ENCODE results near the gene CSTF3. TPM values are rescaled to one million over a fixed set of nuclear protein-coding genes. Genes with fewer than 3 reads are reported as not detected.

Gene CSTF3
- total RNA-seq, 1 donor from 2014 or later = 17.9 TPM

DNA sequence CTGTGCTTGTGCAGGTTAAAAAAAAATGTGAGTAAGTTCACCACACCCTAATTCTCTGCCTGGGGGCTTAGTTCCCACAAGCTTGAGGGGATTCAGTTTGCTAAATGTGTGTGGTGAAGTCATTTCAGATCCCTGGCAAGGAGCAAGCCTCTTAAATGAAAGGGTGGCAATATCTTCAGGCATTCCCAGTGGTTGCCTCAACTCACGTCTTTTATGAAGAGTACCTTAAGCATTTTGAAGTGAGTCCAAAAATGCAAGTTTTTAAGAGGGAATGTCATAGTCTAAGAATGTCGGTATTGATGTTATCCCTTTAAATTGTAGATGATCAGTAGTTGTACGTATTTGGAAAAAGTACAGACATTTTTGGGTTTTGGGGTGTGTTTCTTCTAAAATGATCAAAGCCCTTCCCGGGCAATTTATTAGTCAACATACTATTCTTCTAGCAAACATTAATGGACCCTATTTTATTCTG is 117.0 kb downstream of the CSTF3 start:
- no peak for DNase-seq

DNA sequence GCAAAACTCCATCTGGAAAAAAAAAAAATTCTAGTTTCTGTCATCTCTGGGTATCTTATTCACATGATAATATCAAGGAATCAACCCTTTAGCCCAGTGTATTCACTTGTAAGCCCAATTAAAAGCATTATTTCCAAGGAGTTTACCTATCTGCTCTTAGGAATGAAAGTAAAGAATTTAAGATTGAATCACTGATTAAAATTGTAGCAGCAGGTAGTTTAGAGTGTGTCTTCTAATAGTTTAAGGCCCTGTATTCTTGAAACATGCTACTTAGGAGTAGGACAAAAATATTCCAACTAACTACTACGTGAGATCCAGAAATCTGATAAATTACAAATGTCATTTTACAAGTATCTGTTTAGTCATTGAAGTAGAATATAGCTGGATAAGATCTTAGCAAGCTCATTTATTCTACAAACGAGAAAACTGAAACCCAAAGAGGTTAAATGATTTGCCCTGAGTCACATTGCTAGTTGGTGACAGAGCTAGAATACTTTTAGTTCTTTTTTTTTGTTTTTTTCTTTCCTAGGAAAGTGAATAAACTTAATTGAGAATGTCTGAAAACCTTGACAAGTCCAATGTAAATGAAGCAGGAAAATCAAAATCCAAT is 118.0 kb downstream of the CSTF3 start:
- no peaks in the 10 kb centered on the region for H3K27me3 ChIP-seq
- no peak for ATAC-seq
- H3K9me3 ChIP-seq = no peaks in the 10 kb centered on the region
- no peak for DNase-seq
- intact Hi-C loops (cut with DNase I) = no loop called here
- peaks cover 10% of the 10 kb centered on the region for H3K36me3 ChIP-seq
- TF ChIP-seq, protein P1, sequence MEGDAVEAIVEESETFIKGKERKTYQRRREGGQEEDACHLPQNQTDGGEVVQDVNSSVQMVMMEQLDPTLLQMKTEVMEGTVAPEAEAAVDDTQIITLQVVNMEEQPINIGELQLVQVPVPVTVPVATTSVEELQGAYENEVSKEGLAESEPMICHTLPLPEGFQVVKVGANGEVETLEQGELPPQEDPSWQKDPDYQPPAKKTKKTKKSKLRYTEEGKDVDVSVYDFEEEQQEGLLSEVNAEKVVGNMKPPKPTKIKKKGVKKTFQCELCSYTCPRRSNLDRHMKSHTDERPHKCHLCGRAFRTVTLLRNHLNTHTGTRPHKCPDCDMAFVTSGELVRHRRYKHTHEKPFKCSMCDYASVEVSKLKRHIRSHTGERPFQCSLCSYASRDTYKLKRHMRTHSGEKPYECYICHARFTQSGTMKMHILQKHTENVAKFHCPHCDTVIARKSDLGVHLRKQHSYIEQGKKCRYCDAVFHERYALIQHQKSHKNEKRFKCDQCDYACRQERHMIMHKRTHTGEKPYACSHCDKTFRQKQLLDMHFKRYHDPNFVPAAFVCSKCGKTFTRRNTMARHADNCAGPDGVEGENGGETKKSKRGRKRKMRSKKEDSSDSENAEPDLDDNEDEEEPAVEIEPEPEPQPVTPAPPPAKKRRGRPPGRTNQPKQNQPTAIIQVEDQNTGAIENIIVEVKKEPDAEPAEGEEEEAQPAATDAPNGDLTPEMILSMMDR (IDR thresholded peaks at IDR 0.05) = no peak
- H3K4me3 ChIP-seq = no peak overlapping the region
- peaks cover 11% of the 10 kb centered on the region for H3K4me1 ChIP-seq
- H3K27ac ChIP-seq = no peak overlapping the region

More for the DNA sequence above, 117.0 kb downstream of the CSTF3 start:
- no peak overlapping the region for H3K4me3 ChIP-seq
- H3K9me3 ChIP-seq = no peaks in the 10 kb centered on the region
- H3K27me3 ChIP-seq = no peaks in the 10 kb centered on the region
- TF ChIP-seq, protein P1 (IDR thresholded peaks at IDR 0.05) = no peak
- no peak overlapping the region for H3K27ac ChIP-seq
- ATAC-seq = no peak
- H3K4me1 ChIP-seq = peaks cover 11% of the 10 kb centered on the region
- intact Hi-C loops (cut with DNase I) = no loop called here
- H3K36me3 ChIP-seq = peaks cover 10% of the 10 kb centered on the region

DNA sequence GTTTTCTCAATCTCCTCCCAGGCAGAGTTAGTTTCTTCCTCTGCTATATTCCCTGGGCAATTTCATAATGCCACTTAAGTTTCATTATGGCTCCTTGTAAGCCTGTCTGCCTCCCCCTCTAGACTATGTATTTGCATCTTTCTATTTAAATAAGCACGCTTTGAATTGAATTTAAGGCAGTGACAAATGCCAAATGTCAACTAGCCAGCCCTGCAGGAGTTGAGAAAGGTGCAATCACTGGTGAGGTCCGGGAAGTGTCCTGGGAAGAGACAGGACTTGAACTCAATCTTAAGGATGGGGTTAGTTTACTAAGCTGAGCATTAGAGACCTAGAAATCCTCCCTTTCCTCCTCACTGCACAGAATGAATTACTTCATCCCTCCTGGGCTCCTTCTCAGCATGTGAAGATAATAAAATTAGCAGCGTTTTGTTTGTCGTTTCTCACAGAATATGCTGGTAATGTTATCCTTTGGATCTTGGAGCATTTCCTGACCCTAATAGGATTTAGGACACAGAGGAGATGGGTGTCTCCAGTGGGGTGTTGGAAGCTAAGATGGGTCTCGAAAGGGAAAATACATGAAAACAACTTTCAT is 120.3 kb downstream of the CSTF3 start:
- TF ChIP-seq, protein P1 (IDR thresholded peaks at IDR 0.05) = no peak
- Histone ChIP-seq H3K27ac (no peak overlapping the region), H3K9me3 (no peaks in the 10 kb centered on the region), H3K4me3 (peak overlapping the region; percentile 78), H3K36me3 (peaks cover 10% of the 10 kb centered on the region), H3K4me1 (peaks cover 11% of the 10 kb centered on the region), H3K27me3 (no peaks in the 10 kb centered on the region)
- intact Hi-C loops (cut with DNase I) = no loop called here
- DNase-seq = no peak
- no peak for ATAC-seq

DNA sequence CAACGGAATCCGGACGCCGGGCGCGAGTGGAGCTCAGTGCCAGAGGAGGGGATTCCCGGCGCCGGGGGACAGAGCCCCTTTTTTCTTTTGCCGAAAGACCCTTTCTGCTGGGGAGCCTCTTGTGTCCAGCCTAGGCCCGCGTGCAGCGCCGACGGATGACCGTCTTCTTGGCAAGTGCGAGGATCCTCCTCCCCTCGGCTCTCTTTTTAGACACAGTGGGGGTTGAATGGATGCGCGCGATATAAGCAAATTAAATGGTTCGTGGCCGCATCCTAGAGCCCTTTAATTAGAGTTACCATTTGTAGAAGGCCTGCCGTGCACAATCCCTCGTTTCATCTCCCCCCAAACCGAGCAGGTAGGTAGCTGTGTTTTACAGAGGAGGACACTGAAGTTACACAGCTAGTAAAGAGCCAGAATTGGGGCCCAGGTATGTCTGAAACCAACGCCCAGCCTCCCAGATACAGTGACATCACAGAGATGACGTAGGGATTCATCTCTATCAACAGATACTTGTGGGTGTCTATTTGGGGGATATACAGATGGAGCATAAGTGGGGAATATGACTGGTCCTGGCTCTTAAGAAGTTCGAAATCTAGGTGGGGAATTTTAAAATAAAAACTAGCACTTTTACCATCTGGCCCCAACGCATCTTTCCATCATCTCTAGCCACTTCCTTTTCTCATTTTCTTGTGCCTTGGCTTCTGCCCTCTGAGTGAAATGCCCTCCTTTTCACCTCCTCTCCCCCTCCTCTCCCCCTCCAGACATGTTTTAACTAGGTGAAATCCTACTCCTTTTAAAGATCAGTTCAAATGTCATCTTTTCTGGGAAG is 121.0 kb downstream of the CSTF3 start:
- Histone ChIP-seq H3K27ac (peak overlapping the region; percentile 96), H3K4me3 (peak overlapping the region; percentile 78), H3K4me1 (peaks cover 11% of the 10 kb centered on the region), H3K36me3 (peaks cover 10% of the 10 kb centered on the region), H3K9me3 (no peaks in the 10 kb centered on the region), H3K27me3 (no peaks in the 10 kb centered on the region)
- DNase-seq = no peak
- TF ChIP-seq, protein P1 (IDR thresholded peaks at IDR 0.05) = no peak
- intact Hi-C loops (cut with DNase I) = no loop called here
- ATAC-seq = no peak

DNA sequence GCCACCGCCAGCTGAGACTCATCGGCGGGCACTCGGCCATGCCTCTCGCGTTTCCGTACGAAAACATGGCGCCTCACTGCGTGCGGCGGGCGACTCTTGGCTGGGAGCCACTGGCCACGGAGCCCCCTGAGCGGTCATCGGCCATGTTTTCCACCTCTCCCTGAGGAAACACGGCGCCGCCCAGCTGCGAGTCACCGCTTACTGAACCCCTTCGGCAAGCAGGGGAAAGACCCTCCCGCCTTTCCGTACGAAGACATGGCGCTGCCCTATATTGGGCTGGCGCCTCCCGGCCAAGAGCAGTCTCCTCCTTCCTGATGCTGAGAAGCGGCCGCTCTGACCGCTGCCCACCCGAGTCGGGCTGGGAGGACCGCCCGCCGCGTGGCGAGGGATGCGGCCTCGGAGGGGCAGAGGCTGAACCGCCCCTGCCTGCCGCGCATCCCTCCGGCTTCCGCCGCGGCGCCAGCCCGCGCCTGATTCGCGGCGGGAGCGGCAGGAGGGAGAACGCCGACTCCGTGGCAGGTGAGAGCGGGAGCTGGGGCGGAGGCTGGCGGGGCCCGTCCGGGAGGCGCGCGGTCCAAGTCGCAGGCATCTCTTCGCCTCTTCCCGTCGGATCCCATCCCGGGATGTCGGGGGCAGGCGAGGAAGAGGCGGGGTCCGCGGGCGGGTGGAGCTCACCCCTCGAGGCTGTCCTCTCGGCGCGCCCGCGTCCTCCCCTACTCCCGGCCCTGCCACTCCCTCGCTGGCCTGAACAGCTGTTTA is 121.8 kb downstream of the CSTF3 start, which contains the start of gene TCP11L1:
TCP11L1 (plus strand) TSS at position 299 of the 759 bp plus-strand sequence. CDS start 4,202 bp downstream, outside the sequence.
- peak within 1 kb of the TSS; percentile 96 for H3K27ac ChIP-seq
- TF ChIP-seq, protein P1 (IDR thresholded peaks at IDR 0.05) = no peak
- ATAC-seq (peak; percentile 93), DNase-seq (peak; percentile 90)
- no peaks in the 10 kb centered on the region for H3K27me3 ChIP-seq
- peaks cover 3% of the 10 kb centered on the region for H3K36me3 ChIP-seq
- intact Hi-C loops (cut with DNase I) = no loop called here
- peak within 1 kb of the TSS; percentile 78 for H3K4me3 ChIP-seq
- no peaks in the 10 kb centered on the region for H3K9me3 ChIP-seq
- peaks cover 11% of the 10 kb centered on the region for H3K4me1 ChIP-seq

Measured in upper lobe of right lung (tissue), 1 donor.